SK-N-SH (cell line): ENCODE data around the gene F7. TPM values are rescaled to one million over a fixed set of nuclear protein-coding genes. Genes with fewer than 3 reads are reported as not detected.

Experiments
- CTCF ChIA-PET: fragments of 300-600, 350-600 bp; formaldehyde crosslinking; extraction: SDS; loops from one replicate; lab custom pipeline; 2021; lab: Yijun Ruan, JAX
- POLR2A ChIA-PET: fragments of 350-600 bp; sonication (Branson Sonifier 250); formaldehyde crosslinking; extraction: SDS; loops from one replicate; lab custom pipeline; 2020; ENCODE audit warnings: antibody characterized with exemption, inconsistent platforms; lab: Yijun Ruan, JAX
- DNase-seq: peaks from one replicate; pipeline ENCODE4 v3.0.0; 2012
- H2AFZ ChIP-seq: fragments of 200-600 bp; sonication (generic); 2 replicates; pipeline ENCODE4 v1.8.1; 2016; ENCODE audit warnings: antibody characterized with exemption, mild to moderate bottlenecking, low read depth
- H3F3A ChIP-seq: fragments of 200-600 bp; sonication (generic); replicated peaks from 2 replicates; pipeline ENCODE3; 2016; ENCODE audit warnings: antibody characterized with exemption, mild to moderate bottlenecking; ENCODE audit not compliant: insufficient read depth
- H3K27ac ChIP-seq, 2 experiments: fragments of 200-500 bp in 1 of 2; fragments of 200-600 bp in 1 of 2; sonication (Bioruptor generic) in 1 of 2; sonication (generic), shearing (Covaris generic) in 1 of 2; 2 replicates each; pipeline versions ENCODE4 v1.5.1 to v1.6.1; 2014 to 2016; ENCODE audit warnings: low read depth in 2 of 2, inconsistent platforms in 1 of 2, low read length in 1 of 2, mild to moderate bottlenecking in 1 of 2, mixed read lengths in 1 of 2
- H3K27me3 ChIP-seq: fragments of 200-600 bp; sonication (generic), shearing (Covaris generic); 2 replicates; pipeline ENCODE4 v1.6.1; 2016; ENCODE audit warnings: mixed run types; ENCODE audit not compliant: insufficient read depth
- H3K36me3 ChIP-seq, 2 experiments: fragments of 200-500 bp in 1 of 2; fragments of 200-600 bp in 1 of 2; sonication (Bioruptor generic) in 1 of 2; sonication (generic) in 1 of 2; replicated peaks in 1 of 2; 2 replicates each; pipeline versions ENCODE3 to v1.5.1; 2014 to 2016; ENCODE audit warnings: low read length in 1 of 2, mild to moderate bottlenecking in 1 of 2; ENCODE audit not compliant: insufficient read depth in 2 of 2, control insufficient read depth in 1 of 2
- H3K4me1 ChIP-seq, 2 experiments: fragments of 200-500 bp in 1 of 2; fragments of 200-600 bp in 1 of 2; sonication (Bioruptor generic) in 1 of 2; sonication (generic), shearing (Covaris generic) in 1 of 2; 2 replicates each; pipeline versions ENCODE4 v1.5.1 to v1.6.1; 2014 to 2016; ENCODE audit warnings: low read depth in 1 of 2, low read length in 1 of 2, mixed run types in 1 of 2; ENCODE audit not compliant: insufficient read depth in 2 of 2, control insufficient read depth in 1 of 2
- H3K4me2 ChIP-seq: fragments of 200-600 bp; sonication (generic), shearing (Covaris generic); 2 replicates; pipeline ENCODE4 v1.6.1; 2017; ENCODE audit warnings: mixed run types
- H3K4me3 ChIP-seq, 2 experiments: fragments of 200-500 bp in 1 of 2; fragments of 200-600 bp in 1 of 2; sonication (Bioruptor generic) in 1 of 2; sonication (generic), shearing (Covaris generic) in 1 of 2; 2 replicates each; pipeline versions ENCODE4 v1.5.1 to v1.8.1; 2014 to 2016; ENCODE audit warnings: low read depth in 2 of 2, inconsistent platforms in 1 of 2, low read length in 1 of 2, mild to moderate bottlenecking in 1 of 2, mixed read lengths in 1 of 2, moderate library complexity in 1 of 2
- H3K79me2 ChIP-seq: fragments of 200-600 bp; sonication (generic); 2 replicates; pipeline ENCODE4 v1.8.1; 2017; ENCODE audit warnings: mild to moderate bottlenecking; ENCODE audit not compliant: insufficient read depth
- H3K9ac ChIP-seq: fragments of 200-600 bp; sonication (generic); 2 replicates; pipeline ENCODE4 v1.6.1; 2017; ENCODE audit warnings: mixed run types
- H3K9me2 ChIP-seq: fragments of 200-600 bp; sonication (generic); 2 replicates; pipeline ENCODE4 v1.6.1; 2017; ENCODE audit warnings: mixed run types
- H3K9me3 ChIP-seq: fragments of 200-600 bp; sonication (generic); 2 replicates; pipeline ENCODE4 v1.6.1; 2017; ENCODE audit warnings: mixed run types, mild to moderate bottlenecking, moderate library complexity
- H4K20me1 ChIP-seq: fragments of 200-600 bp; sonication (generic); 2 replicates; pipeline ENCODE4 v1.6.1; 2017; ENCODE audit warnings: mild to moderate bottlenecking, mixed run types; ENCODE audit not compliant: insufficient read depth
- CTCF ChIP-seq: fragments of 200-600 bp; sonication (generic); IDR thresholded peaks from 2 replicates; pipeline ENCODE4 v1.6.1; 2017; ENCODE audit warnings: antibody characterized with exemption, mild to moderate bottlenecking, moderate library complexity
- EZH2phosphoT487 ChIP-seq: fragments of 200-600 bp; sonication (generic); IDR thresholded peaks from 2 replicates; pipeline ENCODE4 v1.6.1; 2017; ENCODE audit warnings: low read depth, mixed run types, mild to moderate bottlenecking, antibody characterized with exemption, moderate library complexity, borderline replicate concordance
- IRF3 ChIP-seq: fragments of 150-350 bp; IDR thresholded peaks from 2 replicates; pipeline ENCODE4 v1.6.1; 2016; ENCODE audit warnings: mild to moderate bottlenecking, low read depth, low read length
- JUND ChIP-seq: IDR thresholded peaks from 2 replicates; pipeline ENCODE4 v1.4.0; 2012
- MAX ChIP-seq: IDR thresholded peaks from 2 replicates; pipeline ENCODE4 v1.4.0; 2012; ENCODE audit warnings: low read depth
- NRF1 ChIP-seq: IDR thresholded peaks from 2 replicates; pipeline ENCODE4 v1.6.1; 2012; ENCODE audit warnings: low read depth, mild to moderate bottlenecking, low read length
- RAD21 ChIP-seq: IDR thresholded peaks from 2 replicates; pipeline ENCODE4 v1.6.1; 2012; ENCODE audit warnings: mild to moderate bottlenecking, low read length
- REST ChIP-seq: IDR thresholded peaks from 2 replicates; pipeline ENCODE4 v1.6.1; 2012; ENCODE audit warnings: mild to moderate bottlenecking, low read depth, low read length, moderate library complexity
- SIN3A ChIP-seq: IDR thresholded peaks from 2 replicates; pipeline ENCODE4 v1.6.1; 2012; ENCODE audit warnings: low read depth, mild to moderate bottlenecking, low read length, moderate library complexity, borderline replicate concordance
- USF2 ChIP-seq: fragments of 150-350 bp; IDR thresholded peaks from 2 replicates; pipeline ENCODE4 v1.6.1; 2017; ENCODE audit warnings: antibody characterized with exemption, low read length, low read depth, borderline replicate concordance
- WGBS: methylation state at CpG from one replicate; pipeline ENCODE4 v1.1.6; 2017; ENCODE audit warnings: low lambda C conversion rate; 5-methylcytosine and 5-hydroxymethylcytosine counted together
- polyA plus RNA-seq, 3 experiments: library from polyadenylated mRNA; depleted of rRNA; stranded (reverse); fragments of >200 nt; gene quantifications; 2 replicates each; pipeline ENCODE4 v1.2.3, GENCODE V29; 2012

F7 gene
- polyA plus RNA-seq, 1 of the 3 experiments (the other 2 are of a cell fraction): not detected

- no peaks in the 10 kb centered on the region for H3K9me2 ChIP-seq
- H3K36me3 ChIP-seq: no peaks in the 10 kb centered on the region
- H3F3A ChIP-seq: no peaks in the 10 kb centered on the region
- TF ChIP-seq IRF3: no peak
- TF ChIP-seq RAD21: no peak
- TF ChIP-seq JUND: no peak
- TF ChIP-seq CTCF: no peak
- TF ChIP-seq REST: no peak
- TF ChIP-seq MAX: no peak
- TF ChIP-seq USF2: no peak
- no peak for TF ChIP-seq EZH2phosphoT487
- TF ChIP-seq NRF1: no peak
- TF ChIP-seq SIN3A: no peak
- TF ChIP-seq, all 33 proteins: peak for 0
- DNase-seq: no peak
- POLR2A ChIA-PET: no interaction called here
- no peaks in the 10 kb centered on the region for H3K9me3 ChIP-seq
- no peak overlapping the region for H3K27ac ChIP-seq
- H3K9ac ChIP-seq: no peak overlapping the region
- H3K4me3 ChIP-seq: no peak overlapping the region
- H2AFZ ChIP-seq: no peak overlapping the region
- peaks cover 0 to 11% of the 10 kb centered on the region in 2 experiments; a peak in 1 of 4 replicates for H3K4me1 ChIP-seq
- H3K27me3 ChIP-seq: no peaks in the 10 kb centered on the region
- CTCF ChIA-PET: no interaction called here
- H4K20me1 ChIP-seq: no peaks in the 10 kb centered on the region
- no peak overlapping the region for H3K4me2 ChIP-seq
- 73% methylated on average over 15 of the region's 26 CpGs for WGBS
- no peaks in the 10 kb centered on the region for H3K79me2 ChIP-seq
These were observed 11.8 kb downstream of the F7 start for GRCh38 chr13:113117335-113117872.
